GM21447 (cell line): ENCODE measurements around the gene MRPL37.
"Not testable (repeated sequence)": the region's sequence is repeated elsewhere in the genome, so short reads cannot be mapped to it uniquely, and the experiment has no call there.

Source experiments
- ATAC-seq: cut with Tn5 transposase; IDR thresholded peaks from one replicate; pipeline ENCODE4 v1.9.1; 2021; ENCODE audit not compliant: unreplicated experiment

The MRPL37 gene

DNA sequence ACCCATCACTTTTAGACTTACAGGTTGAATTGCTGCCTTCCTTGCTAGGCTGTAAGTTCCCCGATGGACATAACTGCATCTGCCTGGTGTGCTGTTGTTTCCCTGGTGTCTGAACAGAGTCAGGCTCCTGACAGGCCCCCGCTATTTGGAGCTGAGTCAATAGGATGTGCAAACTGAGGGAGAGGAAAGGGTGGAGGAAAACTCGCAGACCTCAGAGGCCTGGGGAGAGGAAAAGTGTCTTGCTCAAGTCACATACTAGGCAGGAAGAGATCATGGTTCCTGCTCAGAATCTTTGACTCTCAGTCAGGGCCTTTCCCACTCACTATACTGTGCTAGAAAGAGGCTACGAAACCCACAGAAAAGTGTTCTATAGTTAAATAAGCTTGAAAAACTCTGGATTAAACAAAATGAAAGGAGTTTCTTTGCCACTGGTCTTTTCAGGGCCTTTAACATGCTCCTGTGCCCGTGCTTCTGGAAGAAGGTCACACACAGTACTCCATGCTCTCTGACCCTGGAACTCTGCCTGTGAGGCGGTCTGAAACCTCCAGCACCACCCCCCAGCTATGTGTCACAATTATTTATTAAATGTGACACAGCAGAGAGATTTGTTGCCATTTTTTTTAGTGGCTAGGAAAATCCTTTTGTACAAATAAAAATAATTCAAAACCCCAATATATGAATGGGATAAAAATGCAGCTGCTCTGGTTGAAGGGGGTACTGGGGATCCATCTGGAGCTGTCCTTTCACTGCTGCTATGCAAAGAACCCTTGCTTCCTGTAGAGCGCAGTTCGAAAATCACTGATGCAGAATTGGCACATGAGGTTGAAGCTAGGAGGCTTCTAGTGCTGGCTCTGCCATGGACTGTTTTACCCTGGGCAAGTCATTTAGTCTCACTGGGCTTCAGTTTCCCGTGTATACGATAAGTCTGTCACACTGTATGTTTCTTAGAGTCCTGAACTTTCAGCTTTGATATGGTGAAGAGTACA lies 27.1 kb upstream of the MRPL37 start:
- ATAC-seq, result no peak

DNA sequence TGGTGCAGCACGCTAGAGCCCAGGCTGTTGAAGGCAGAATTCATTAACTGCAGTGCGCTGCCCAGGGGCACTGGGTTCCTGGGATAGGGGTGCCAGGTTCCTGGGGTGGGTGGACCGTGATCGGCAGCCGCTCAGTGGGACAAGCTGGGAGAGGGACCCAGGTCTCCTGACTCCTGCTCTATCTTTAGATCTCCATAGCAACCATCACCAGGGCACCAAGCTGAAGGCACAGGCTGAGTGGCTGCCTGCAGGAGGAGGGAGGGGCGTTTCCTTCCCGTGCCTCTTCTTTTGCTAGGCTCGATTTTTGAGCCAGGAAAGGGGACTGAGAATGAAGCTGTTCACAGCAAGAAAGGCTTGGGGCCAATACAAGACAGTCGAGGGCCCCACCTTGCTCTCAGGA lies 26.3 kb upstream of the MRPL37 start:
- ATAC-seq, result no peak

DNA sequence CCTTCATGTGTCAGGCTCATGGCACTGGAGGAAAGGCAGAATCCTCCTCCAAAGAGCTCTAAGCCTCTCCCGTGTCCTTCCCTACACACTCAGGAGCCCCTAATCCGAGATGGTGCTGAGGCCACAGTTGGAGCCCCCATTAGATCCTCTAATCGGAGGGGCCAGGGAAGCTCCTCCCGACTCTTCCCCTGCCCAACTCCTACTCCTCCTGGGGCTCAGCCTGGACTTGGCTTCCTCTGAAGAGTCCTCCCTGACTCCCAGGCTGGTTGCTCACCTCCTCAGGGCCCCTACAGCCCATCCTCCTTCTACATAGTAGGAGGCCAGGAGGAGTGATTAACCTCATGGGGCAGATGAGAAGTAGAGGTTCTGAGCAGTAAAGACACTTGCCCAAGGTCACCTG lies 25.9 kb upstream of the MRPL37 start:
- ATAC-seq, result no peak

DNA sequence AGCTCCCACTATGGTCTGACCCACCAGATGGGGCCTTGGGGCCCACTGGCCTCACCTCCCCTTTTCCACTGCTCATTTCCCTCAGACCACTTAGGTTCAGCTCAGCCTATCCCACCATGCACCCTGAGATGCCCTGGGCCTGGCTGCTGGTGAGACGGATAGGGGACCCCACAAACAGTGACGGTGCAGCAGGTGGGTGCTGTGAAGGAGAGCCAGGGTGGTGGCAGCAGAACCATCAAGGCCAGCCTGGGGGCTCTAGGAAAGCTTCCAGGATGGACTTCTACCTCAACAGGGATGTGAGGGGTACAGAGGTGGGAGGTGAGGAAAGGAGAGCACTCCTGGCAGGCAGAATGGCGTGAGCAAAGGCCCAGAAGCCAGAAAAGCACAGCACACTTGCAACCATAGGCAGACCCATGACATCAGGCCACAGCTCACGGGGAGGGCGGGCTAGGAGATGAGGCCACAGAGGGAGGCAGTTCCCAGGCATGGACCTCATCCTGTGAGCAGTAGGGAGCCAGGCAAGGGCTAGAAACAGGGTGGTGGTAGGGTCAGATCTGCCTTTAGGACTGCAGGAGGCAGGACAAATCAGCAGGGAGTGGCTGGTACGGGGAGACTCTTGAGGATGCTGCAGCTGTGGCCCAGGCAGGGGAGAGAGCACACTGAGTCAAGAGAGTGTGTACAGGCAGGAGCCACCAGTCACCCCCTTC lies 23.2 kb upstream of the MRPL37 start:
- ATAC-seq, result no peak

DNA sequence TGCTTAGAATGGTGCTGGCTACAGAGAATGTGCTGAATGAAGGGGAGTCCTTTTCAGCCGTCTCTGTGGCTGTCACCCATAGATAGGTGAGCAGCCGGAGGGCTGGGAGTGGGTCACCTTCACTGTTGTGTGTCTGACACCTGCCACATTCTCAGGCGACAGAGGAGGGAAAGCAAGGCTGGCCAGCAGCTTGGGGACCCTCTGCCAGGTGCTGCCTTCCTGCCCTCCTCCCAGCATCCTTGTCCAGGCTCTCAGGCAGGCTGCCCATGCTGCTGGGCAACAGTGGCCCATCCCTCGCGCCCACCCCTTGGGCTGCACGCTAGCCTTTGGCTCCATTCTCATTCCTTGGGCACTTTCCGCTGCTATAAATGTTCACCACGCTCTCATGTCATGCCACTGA lies 22.2 kb upstream of the MRPL37 start:
- no peak for ATAC-seq

DNA sequence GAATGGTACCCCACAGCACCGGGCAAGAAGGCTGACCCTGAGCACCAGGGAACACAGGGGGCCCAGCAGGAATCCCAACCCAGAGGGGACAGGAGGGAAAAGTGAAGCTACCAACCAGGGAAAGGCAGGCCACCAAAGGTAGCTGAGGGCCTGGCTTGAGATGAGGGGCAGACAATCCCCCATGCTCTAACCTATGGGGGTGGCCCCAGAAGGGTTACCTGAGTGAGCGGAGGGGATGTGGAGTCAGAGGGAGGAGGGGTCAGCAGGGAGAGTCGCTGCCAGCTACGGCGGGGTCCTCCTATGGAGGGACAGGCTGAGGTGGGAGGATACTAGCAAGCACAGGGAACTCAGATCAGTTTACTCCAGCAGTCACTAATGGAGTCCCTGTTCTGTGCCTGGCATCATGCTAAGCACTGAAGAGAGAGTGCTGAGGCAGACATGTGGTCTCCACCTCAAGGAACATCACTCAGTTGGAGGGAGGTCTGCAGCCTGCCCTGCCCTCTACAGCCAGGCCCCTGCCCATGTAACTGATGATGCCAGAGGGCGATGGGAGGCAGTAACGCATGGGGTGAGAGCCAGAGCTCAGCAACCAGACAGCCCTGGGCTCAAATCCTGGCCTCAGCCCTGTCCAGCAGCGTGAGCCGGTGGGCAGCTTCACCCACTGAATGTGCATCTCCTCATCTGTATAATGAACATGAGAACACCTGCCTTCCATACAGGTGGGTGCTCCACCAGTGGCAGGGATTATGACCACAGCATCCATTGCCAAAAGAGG lies 21.5 kb upstream of the MRPL37 start:
- no peak for ATAC-seq

DNA sequence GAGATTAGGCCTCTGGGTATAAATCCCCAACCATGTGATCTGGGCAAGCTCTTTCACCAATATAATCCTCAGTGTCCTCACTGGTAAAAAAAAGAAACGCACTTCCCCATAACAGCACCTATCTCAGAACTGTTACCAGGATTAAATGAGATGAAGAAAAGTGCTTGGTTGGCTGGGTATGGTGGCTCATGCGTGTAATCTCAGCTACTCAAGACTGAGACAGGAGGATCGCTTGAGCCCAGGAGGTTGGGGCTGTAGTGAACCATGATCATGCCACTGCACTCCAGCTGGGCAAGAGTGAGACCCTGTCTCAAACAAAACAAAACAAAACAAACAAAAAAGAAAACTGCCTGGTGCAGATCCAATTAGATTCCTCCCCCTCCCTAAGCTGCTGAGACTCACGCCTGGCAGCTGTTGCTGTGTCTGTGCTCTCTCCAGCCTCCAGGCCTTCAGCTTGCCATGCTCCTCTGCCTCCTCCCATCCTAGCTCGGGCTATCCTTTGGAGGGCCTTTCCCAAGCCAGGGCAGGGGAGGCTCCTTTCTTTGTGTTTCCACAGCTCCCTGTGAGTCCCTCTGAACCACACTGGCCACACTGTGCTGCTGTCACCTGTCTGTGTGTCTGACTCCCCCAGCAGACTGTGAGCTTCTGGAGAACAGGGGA lies 19.1 kb upstream of the MRPL37 start:
- ATAC-seq, result no peak

DNA sequence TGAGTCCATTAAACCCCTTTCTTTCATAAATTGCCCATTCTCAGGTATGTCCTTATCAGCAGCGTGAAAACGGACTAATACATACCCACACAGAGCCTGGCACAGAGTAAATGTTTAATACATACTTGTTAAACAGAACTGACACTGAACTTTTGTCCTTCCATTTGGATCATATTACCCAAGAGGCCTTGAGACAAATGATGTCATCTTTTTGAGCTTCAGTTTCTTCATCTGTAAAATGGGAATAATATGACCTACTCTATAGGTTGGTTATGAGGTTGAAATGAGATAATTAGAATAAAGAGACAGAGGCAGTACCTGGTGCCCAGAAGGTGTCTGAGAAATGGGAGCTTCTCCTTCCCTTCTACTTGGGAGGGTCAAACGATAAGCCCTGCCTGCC lies 13.9 kb upstream of the MRPL37 start:
- no peak for ATAC-seq

DNA sequence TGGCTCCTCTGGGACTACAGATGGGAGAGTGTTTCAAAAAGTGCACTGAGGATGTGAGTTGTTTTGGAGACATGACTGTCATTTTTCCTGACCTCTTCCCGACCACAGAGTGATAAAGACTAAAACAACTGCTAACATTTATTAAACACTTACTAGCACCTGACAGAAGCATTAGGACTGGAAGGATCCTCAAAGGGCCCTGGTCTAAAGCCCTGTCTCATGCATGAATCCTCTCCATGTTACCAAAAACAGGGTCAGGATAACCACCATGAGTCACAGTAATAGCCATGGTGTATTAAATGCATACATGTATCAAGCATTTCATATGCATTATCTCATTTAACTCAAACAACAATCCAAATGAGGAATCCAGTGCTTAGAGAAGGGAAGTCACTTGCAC lies 11.7 kb upstream of the MRPL37 start:
- ATAC-seq, result no peak

DNA sequence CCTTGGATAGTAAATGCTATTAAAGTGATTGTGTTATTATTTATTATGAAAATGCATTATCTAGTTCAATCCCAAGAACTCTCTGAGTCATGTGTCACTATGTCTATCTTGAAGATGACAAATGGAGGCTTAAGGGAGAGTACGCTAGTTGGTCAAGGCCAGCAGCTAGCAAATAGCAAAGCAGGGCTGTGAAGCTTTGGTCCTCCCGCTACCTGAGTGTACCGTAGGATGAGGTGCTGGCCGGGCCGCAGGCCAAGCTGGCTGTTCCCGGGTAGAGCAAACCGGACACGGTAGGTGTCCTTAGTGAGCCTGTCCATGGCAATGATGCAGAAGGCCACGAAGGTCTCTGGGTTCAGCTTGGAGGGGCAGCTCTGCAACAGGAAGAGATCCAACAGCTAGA lies 9.4 kb upstream of the MRPL37 start:
- no peak for ATAC-seq

DNA sequence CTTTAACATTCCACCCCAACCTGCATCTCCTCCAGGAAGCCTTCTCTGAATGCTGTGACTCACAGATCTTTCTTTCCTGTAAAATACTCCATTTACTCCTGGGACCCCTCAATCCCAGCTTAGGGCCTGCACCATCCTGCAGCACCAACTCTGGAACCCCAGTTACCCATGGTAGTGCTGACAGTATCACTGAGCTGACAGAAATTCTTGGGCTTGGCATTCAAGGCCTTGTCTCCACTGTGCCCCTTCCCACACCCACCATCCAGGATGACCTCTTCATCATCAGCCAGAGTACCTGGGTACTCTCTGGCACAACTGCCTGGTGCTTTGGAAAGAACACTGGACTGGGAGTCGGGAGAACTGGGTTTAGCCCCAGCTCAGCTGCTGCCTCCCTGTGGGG lies 8.4 kb upstream of the MRPL37 start:
- ATAC-seq, result no peak

DNA sequence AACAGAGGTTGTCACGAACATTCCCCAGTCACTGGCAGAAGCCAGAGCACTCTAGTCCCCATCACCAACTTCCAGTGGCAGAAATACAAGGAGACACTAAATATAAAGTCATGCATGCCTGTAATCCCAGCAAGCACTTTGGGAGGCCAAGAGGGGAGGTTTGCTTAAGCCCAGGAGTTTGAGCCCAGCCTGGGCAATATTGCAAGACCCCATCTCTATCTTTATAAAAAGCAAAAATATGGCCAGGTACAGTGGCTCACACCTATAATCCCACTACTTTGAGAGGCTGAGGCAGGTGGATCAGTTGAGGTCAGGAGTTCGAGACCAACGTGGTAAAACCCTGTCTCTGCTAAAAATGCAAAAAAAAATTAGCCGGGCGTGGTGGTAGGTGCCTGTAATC lies 6.5 kb upstream of the MRPL37 start:
- no peak for ATAC-seq

DNA sequence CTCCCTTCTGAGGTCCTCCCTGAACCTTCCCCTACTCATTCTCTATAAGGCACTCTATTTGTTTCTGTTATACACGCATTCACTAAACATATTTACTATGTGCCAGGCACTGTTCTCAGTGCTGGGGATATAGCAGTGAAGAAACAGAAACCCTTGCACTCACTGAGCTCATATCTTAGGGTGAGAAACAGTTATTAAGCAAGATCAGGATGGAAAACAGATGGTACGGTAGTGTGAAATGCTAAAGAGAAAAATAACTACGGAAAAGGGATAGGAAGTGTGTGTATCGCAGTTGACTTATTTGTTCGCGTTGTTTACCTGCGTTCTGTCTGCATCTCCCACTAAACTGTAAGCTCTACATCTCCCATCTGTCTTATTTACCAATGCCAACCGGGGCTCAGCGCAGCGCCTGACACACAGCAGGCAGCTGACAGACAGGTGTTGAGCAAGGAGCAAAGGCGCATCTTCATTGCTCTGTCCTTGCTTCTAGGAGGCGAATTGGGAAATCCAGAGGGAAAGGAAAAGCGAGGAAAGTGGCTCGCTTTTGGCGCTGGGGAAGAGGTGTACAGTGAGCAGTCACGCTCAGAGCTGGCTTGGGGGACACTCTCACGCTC lies 709 bp upstream of the MRPL37 start:
- peak; percentile 2 for ATAC-seq

DNA sequence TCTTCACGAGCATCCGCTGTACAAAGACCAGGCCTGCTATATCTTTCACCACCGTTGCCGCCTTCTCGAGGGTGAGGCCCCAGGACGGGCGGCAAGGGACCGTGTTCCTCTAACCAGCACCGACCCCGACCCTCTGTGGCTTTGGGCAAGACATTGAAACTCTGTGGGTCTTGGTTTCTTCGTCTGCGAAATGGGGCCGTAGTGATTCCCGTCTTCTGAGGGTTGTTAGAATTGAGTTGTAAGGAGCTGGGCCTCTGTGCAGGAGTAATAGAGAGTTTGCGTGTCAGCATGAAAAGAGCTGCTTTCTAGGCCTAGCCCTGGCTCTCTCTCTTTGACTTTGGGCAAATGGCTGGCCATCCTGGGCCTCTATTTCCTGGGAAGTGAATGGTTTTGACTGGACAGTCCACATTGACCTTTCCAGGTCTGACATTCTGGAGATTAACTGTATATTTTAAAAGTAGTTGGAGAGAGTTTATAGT lies 591 bp downstream of the MRPL37 start:
- no peak for ATAC-seq

DNA sequence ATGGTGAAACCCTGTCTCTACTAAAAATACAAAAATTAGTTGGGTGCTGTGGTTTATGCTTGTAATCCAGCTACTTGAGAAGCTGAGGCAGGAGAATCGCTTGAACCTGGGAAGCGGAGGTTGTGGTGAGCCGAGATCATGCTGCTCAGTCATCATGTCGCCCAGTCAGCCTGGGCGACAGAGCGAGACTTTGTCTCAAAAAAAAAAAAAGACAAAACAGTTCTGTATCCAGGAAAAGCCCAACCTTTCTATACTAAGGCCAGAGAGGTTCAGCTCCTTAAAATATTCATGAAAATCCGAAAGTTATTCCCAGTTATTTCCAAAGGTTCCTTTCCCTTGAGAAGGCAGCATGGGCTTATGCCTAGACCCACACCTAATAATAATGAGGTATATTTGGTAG lies 4.2 kb downstream of the MRPL37 start:
- ATAC-seq, result no peak

DNA sequence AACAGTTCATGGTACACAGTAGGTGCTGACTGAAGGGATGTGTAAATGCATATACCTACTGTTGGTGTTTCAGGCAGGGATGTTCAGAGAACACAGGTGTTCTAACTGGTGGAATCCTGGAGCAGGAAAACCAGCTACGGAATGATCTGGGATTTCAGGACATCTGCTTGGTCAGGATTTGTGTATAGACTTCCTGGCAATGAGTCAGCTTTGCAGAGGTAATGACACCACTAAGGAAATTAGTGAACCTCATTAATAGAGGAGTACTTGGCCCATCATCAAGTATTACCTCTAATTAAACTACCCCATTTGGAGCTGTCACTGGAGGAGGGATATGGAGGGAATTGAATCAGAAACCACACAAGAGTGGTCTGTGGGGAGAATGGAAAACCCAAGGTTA lies 7.3 kb downstream of the MRPL37 start:
- no peak for ATAC-seq

DNA sequence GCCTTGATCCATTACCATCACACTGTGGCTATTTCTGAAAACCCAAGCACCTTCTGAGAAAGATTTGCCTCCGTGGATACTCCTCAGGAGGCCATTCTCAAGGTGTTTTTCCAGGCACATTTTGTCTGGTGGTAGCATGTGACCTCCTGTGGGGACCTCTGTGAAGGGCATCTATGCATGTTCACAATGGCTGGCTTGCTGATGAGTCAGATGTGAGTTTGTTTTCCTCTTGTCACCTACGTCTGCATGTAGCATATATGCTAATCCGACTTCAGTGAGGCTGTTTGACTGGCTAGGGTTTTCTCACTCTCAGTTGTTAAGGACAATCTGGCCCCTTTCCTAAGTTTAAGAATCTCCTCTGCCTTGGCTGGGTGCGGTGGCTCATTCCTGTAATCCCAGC lies 7.9 kb downstream of the MRPL37 start:
- not testable (repeated sequence) for ATAC-seq

DNA sequence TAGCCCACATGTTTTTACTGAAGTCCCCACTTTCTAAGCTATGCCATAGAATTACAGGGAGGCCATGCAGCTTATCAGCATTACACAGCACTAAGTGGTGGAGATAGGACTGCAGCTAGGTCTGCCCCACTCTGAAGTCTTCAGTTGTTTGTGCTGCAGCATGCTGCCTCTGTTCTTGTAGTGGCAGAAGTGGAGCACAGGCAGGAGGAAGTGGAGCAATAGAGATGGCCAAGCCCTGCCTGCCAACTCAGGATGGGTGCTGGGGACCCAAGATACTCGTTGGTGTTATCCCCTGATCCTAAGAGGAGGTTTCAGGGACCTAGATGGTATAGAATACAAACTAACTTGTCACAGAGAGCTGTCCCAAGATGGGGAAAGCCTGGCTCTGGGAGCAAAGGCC lies 12.9 kb downstream of the MRPL37 start:
- no peak for ATAC-seq

DNA sequence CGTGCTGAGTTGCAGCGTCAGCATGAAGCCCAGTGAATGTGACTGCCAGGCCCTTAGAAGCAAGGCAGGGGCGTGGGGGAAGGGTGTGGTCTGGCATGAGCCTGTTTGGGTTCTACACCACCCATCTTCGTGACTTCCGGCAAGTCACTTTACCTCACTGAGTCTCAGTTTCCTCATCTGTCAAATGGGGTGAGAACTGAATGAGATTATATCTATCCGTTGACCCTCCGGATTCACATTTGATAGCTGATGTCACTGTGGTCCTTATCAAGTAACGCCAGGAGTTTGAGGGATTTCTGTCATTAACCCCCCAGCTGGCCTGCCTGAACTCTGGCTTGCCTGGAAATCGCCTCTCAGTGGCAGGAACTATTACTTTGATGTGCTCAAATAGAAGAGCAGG lies 15.6 kb downstream of the MRPL37 start:
- no peak for ATAC-seq

DNA sequence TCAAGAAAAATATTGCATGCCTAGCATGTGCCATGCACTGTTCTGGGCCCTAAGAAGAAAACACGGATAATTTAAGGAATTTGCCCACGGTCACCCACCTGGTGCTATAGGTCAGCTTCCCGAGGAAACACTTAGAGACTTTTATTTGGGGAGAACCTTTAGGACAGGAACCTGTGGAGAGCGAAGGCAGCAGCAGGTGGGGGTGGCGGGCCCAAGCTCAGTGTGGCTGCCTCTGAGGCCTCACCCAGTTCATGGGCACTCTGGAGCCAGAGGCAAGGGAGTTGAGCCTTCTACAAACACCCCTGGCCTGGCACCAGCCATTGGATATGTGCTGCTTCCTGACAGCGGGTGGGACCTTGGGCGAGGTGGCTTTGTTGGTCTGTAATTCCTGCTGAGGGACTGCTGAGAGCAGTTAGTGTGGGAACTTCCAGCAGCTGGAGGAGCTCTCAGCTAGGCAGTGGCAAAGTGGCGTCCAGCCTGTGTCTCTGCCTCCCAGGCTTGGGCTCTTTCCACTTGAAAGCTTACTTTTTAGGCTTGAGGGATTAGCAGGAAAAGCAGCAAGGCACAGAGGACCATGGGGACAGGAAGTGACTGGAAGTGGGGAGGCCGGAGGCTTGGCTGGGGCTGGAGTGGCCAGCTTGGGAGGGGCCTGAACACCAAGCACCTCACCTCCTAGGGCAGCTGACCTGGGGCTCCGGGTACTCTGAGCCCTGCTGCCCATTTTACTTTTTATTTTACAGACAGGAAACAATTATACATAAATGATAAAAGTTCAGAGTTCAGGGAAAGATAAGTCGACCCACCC lies 19.1 kb downstream of the MRPL37 start:
- no peak for ATAC-seq
